Measurements from ENCODE around the gene ZNF397. TPM values are rescaled to one million over a fixed set of nuclear protein-coding genes. Genes with fewer than 3 reads are reported as not detected.
"Not testable (repeated sequence)": the region's sequence is repeated elsewhere in the genome, so short reads cannot be mapped to it uniquely, and the experiment has no call there.

ZNF397 gene
- total RNA-seq, 1 donor = 20.5 TPM

- DNase-seq (ENCODE audit: low read depth) = peak; percentile 79
- TF ChIP-seq CTCF (IDR thresholded peaks at IDR 0.05; ENCODE audit: insufficient read depth, low read length) = no peak
- H3K4me3 ChIP-seq (ENCODE audit: low read depth, low read length) = no peak overlapping the region
These were observed 37.8 kb upstream of the ZNF397 start for GRCh38 chr18:35203067-35203466.

- H3K4me3 ChIP-seq (ENCODE audit: low read depth, low read length) = no peak overlapping the region
- no peak for TF ChIP-seq CTCF (IDR thresholded peaks at IDR 0.05; ENCODE audit: insufficient read depth, low read length)
- no peak for DNase-seq (ENCODE audit: low read depth)
These were observed 35.6 kb upstream of the ZNF397 start for GRCh38 chr18:35205199-35205712.

GRCh38 chr18:35205746-35206458, 34.9 kb upstream of the ZNF397 start:
- H3K4me3 ChIP-seq (ENCODE audit: low read depth, low read length); DNase-seq (ENCODE audit: low read depth): not testable (repeated sequence)

- TF ChIP-seq CTCF (IDR thresholded peaks at IDR 0.05; ENCODE audit: insufficient read depth, low read length) = no peak
- DNase-seq (ENCODE audit: low read depth) = no peak
These were observed 25.8 kb upstream of the ZNF397 start for GRCh38 chr18:35215026-35215425.

GRCh38 chr18:35216611-35217010, 24.2 kb upstream of the ZNF397 start:
- DNase-seq (ENCODE audit: low read depth); H3K4me3 ChIP-seq (ENCODE audit: low read depth, low read length): not testable (repeated sequence)

More at GRCh38 chr18:35215026-35215425, 25.8 kb upstream of the ZNF397 start:
- no peak overlapping the region for H3K4me3 ChIP-seq (ENCODE audit: low read depth, low read length)

GRCh38 chr18:35219331-35219730, 21.5 kb upstream of the ZNF397 start:
- not testable (repeated sequence) for H3K4me3 ChIP-seq (ENCODE audit: low read depth, low read length)
- peak; percentile 13 for DNase-seq (ENCODE audit: low read depth)

- no peak overlapping the region for H3K4me3 ChIP-seq (ENCODE audit: low read depth, low read length)
- no peak for TF ChIP-seq CTCF (IDR thresholded peaks at IDR 0.05; ENCODE audit: insufficient read depth, low read length)
- DNase-seq (ENCODE audit: low read depth) = no peak
These were observed 20.4 kb upstream of the ZNF397 start for GRCh38 chr18:35220424-35220823.

- TF ChIP-seq CTCF (IDR thresholded peaks at IDR 0.05; ENCODE audit: insufficient read depth, low read length) = no peak
- DNase-seq (ENCODE audit: low read depth) = no peak
- H3K4me3 ChIP-seq (ENCODE audit: low read depth, low read length) = no peak overlapping the region
These were observed 17.0 kb upstream of the ZNF397 start for GRCh38 chr18:35223797-35224196.

Measured in fibroblast of the aortic adventitia (primary cell).